ENCODE data around the gene ASIC4.

Gene ASIC4

DNA sequence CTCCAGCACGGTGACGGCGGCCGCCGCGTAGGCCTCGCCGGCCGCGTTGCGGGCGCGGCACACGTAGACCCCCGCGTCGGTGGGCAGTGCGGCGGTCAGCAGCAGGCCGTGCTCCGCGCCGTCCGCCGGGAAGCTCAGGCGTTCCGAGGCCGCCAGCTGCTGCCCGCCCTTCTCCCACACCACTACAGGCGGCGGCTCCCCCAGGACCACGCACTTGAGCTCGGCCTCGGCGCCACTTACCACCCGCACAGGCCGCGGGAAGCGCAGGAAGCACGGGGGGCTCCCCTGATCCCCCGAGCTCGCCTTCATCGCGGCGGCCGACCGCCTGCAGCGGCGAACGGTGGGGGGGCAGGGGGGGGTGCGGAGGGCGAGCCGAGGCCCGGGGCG is 56.6 kb downstream of the ASIC4 start:
- DNase-seq = no peak

GRCh38 chr2:219571311-219572236 is 57.3 kb downstream of the ASIC4 start, which contains the start of gene OBSL1:
Gene OBSL1 (minus strand): TSS chr2:219571539. CDS start chr2:219571232, 307 bp downstream.
- no peak for DNase-seq

- no peak for DNase-seq
Measured at GRCh38 chr2:219572237-219573001, 58.1 kb downstream of the ASIC4 start, which contains the start of gene INHA. Gene INHA (plus strand): TSS chr2:219572310. CDS start chr2:219572375, 65 bp downstream.

DNA sequence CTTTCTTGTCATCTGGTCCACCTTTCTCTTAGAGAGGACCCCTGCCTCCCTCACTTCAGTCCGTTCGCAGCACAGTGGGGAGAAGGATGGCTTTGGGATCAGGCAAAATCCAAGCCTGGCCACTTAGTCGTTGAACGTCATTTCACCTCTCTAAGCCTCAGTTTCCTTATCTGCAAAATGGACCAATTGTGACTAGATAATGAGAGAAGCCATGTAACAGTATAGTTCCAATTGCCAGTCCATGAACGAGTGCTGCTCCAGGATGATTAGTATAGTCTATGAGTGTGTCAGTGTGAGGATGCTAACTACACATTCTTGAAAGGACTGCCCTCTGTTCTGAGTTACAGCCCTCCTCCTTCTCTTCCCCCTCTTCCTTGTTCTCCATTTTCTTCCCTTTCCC is 58.9 kb downstream of the ASIC4 start:
- DNase-seq = no peak

DNA sequence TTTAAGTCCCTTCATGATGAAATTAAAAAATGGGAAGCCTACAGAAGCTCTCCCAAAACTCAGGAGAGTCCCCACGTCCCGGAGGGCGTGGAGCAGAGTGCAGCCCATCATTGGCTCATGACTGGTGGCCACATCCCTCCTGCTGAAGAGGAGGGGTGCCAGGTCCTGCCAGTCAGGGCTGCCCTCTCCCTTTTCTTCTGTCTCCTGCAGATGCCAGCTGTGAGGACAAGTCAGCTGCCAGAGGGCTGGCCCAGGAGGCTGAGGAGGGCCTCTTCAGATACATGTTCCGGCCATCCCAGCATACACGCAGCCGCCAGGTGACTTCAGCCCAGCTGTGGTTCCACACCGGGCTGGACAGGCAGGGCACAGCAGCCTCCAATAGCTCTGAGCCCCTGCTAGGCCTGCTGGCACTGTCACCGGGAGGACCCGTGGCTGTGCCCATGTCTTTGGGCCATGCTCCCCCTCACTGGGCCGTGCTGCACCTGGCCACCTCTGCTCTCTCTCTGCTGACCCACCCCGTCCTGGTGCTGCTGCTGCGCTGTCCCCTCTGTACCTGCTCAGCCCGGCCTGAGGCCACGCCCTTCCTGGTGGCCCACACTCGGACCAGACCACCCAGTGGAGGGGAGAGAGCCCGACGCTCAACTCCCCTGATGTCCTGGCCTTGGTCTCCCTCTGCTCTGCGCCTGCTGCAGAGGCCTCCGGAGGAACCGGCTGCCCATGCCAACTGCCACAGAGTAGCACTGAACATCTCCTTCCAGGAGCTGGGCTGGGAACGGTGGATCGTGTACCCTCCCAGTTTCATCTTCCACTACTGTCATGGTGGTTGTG is 60.4 kb downstream of the ASIC4 start:
- no peak for DNase-seq

DNA sequence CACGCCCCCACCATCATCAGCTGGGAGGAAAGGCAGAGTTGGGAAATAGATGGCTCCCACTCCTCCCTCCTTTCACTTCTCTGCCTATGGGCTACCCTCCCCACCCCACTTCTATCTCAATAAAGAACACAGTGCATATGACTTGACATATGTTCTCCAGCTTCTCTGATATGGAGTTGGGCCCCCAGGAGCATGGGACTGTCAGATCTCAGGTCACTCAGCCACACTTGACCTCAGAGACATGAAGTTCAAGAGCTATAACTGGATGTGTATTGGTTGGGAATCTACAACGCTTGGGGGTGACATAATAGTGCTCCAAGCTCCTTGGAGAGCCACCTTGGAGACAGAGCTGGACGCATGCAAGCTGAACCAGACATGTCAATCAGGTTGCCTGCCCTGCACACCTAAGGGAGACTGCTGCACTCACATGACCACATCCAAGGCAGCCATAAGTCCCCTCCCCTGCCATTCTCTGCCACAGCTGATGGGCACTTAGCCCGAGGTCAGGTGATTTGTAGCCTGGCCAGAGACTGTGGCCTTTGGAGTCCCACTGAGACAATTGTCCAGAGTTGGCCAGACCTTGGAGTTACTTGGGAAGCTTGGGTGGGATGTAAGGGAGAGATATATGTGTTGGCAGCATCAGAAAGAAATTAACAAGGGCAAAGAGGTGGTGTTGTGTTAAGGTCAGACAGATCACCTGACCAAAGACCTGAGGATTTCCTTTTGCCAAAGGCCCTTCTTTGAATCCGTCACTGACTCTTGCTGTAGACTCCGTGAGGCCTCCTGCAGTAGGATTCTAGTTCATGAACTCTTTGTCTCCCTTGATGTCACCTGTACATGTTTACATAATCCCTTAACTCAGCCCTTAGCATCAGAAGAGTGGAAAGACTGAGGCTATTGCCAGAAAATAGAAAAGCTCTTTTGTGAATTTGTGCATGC is 61.6 kb downstream of the ASIC4 start:
- DNase-seq = no peak

DNA sequence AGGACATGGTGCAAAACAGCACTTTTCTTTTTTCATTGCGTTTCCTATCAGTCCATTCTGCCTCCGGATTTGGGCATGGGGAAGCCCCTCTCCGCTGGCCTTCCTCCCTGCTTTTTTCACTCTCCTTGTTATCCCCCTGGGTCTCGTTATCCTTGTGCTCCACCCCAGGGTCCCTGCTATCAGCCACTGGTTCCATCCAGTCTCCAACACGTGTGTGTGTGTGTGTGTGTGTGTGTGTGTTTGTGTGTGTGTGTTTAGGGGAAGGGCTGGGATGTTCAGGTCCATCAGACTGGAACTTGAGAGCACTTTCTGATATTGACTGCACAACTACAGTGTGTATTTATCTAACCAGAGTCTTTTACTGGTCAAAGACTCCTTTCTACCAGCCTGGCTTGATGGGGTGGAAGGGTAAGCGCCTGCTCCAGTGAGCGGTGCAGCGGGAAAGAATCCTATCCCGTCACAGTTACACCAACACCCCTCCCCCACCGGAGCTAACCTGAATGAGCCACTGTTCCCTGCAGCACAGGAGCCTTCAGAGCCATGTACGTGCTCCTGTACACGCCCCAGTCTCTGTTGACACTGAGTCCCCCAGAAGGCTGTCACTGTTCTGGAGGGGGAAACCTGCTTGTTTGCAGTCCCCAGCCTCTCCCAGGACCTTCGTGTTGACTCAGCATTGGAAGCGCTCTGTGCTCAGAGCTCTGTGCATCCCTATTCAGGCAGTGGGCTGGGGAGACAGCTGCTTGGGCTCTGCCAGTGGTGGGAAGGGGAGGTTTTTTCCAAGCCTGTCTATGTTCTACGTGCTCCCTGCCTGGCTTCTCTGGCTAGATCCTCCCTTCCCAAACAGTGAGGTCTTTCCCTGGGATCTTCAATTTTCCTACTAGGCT is 62.5 kb downstream of the ASIC4 start:
- no peak for DNase-seq

DNA sequence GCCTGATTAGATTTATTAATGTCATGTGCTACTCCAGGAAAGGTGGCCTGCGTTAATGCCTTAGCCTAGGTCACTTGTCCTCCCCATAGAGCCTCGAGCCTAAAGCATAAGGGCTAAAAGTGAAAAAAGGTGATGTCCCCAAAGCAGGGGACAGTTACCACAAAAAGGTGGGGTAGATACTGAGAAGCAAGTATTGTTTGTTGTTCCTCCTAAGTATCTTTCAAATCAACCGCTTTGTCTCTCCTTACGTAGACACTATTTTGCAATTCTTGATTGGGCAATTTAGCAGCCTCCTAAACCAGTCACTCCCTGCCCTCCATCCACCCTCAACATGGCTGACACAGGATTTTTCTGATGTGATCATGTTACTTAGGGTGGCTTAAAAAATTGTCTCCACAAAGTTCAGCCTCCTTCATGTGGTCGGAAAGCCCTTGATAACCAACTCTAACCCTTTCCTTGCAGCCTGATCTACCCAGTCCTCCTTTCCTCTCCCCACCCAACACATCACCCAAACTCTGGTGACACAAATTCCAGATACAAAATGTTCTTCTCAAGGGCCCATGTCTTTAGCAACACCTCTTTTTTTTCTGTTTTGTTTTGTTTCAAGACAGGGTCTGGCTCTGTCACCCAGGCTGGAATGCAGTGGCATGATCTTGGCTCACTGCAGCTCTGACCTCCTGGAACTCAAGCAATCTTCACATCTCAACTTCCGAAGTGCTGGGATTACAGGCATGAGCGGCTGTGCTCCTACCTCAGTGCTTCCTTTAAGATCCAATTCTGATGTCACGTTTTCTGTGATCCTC is 64.7 kb downstream of the ASIC4 start:
- no peak for DNase-seq

- DNase-seq = no peak
Measured at GRCh38 chr2:219581346-219581745, 67.1 kb downstream of the ASIC4 start.
